ENCODE data around the gene EZR. TPM values are rescaled to one million over a fixed set of nuclear protein-coding genes. Genes with fewer than 3 reads are reported as not detected.

Gene EZR
- total RNA-seq, 1 donor from 2014 or later, result 314 TPM

DNA sequence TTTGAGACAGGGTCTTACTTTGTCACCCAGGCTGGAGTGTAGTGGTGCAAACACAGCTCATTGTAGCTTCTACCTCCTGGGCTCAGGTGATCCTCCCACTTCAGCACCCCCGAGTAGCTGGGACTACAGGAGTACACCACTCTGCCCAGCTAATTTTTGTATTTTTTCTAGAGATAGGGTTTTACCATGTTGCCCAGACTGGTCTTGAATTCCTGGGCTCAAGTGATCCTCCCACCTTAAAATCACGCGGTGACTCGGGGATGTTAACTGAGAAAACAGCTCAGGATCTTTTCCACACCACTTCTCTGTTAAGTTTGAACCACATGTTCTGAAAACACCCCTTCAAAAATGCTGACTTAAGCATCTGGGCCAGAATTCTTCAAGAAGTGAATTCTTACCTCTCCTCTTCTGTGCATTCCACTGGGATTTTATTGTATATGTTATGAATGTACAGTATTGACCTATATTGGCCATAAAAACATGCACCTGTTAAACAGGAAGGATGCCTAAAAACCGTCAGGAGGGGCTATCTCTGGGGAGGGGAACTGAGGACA is 96.9 kb downstream of the EZR start:
- DNase-seq (ENCODE audit: low read depth) (no peak), FAIRE-seq (no peak)
- no peak for TF ChIP-seq CTCF (IDR thresholded peaks at IDR 0.05; ENCODE audit: insufficient read depth, low read length, severe bottlenecking)
- Histone ChIP-seq H3K36me3 (ENCODE audit: control insufficient read depth, insufficient read depth, low read length) (no peaks in the 10 kb centered on the region), H3K27me3 (ENCODE audit: control insufficient read depth, insufficient read depth, low read length) (no peaks in the 10 kb centered on the region), H3K4me3 (ENCODE audit: low read depth, low read length) (no peak overlapping the region)

- FAIRE-seq (no peak), DNase-seq (ENCODE audit: low read depth) (peak; percentile 26)
- H3K36me3 ChIP-seq (ENCODE audit: control insufficient read depth, insufficient read depth, low read length), result no peaks in the 10 kb centered on the region
- TF ChIP-seq CTCF (IDR thresholded peaks at IDR 0.05; ENCODE audit: insufficient read depth, low read length, severe bottlenecking), result peak; percentile 61
- H3K27me3 ChIP-seq (ENCODE audit: control insufficient read depth, insufficient read depth, low read length), result no peaks in the 10 kb centered on the region
- no peak overlapping the region for H3K4me3 ChIP-seq (ENCODE audit: low read depth, low read length)
Observed at GRCh38 chr6:158718461-158719046, 100.6 kb downstream of the EZR start.

GRCh38 chr6:158717341-158718330 is 101.5 kb downstream of the EZR start:
- no peaks in the 10 kb centered on the region for H3K36me3 ChIP-seq (ENCODE audit: control insufficient read depth, insufficient read depth, low read length)
- no peak for FAIRE-seq
- H3K27me3 ChIP-seq (ENCODE audit: control insufficient read depth, insufficient read depth, low read length), result no peaks in the 10 kb centered on the region
- no peak overlapping the region for H3K4me3 ChIP-seq (ENCODE audit: low read depth, low read length)
- no peak for TF ChIP-seq CTCF (IDR thresholded peaks at IDR 0.05; ENCODE audit: insufficient read depth, low read length, severe bottlenecking)
- no peak for DNase-seq (ENCODE audit: low read depth)

Other genes starting within 250 kb of the EZR start
- gene DYNLT1, start 174.6 kb downstream of the EZR start, total RNA-seq, result 43.4 and 101 TPM in 2 replicates
- 1.1 and 2.4 TPM in 2 replicates for gene SYTL3, start 169.3 kb downstream of the EZR start, total RNA-seq
- 5.5 and 8.6 TPM in 2 replicates for gene RSPH3, start 180.8 kb upstream of the EZR start, total RNA-seq
- under 0.01 TPM in 2 replicates for gene TAGAP, start 225.6 kb upstream of the EZR start, total RNA-seq

All from bronchial epithelial cell (primary cell).